BJ (cell line): Measurements from ENCODE around the gene FN1. TPM values are rescaled to one million over a fixed set of nuclear protein-coding genes. Genes with fewer than 3 reads are reported as not detected.

ENCODE experiments used
- CTCF ChIA-PET: fragments of 350-600 bp; formaldehyde crosslinking; extraction: SDS; loops from one replicate; lab custom pipeline; 2021; ENCODE audit warnings: antibody characterized with exemption, inconsistent platforms; lab: Yijun Ruan, JAX
- POLR2A ChIA-PET: fragments of 300-600 bp; sonication (Branson Sonifier 250); formaldehyde crosslinking; extraction: SDS; loops from one replicate; lab custom pipeline; 2021; ENCODE audit warnings: antibody characterized with exemption; lab: Charles Lee
- DNase-seq: peaks from one replicate; pipeline ENCODE4 v3.0.0-alpha.2; 2011; ENCODE audit warnings: low read depth
- H3K27me3 ChIP-seq: 2 replicates; pipeline ENCODE4 v1.6.0; 2011; ENCODE audit warnings: low read length; ENCODE audit not compliant: control insufficient read depth, insufficient read depth
- H3K36me3 ChIP-seq: 2 replicates; pipeline ENCODE4 v1.5.1; 2011; ENCODE audit warnings: low read length; ENCODE audit not compliant: control insufficient read depth, insufficient read depth
- H3K4me3 ChIP-seq: 2 replicates; pipeline ENCODE4 v1.5.1; 2011; ENCODE audit warnings: low read depth, mild to moderate bottlenecking, control low read depth, low read length
- CTCF ChIP-seq: IDR thresholded peaks from 2 replicates; pipeline ENCODE4 v1.5.1; 2011; ENCODE audit warnings: low read depth, mild to moderate bottlenecking, control low read depth, inconsistent platforms, low read length, moderate library complexity; ENCODE audit not compliant: insufficient read depth
- polyA plus RNA-seq: library from polyadenylated mRNA; depleted of rRNA; stranded (reverse); fragments of >200 nt; gene quantifications from 2 replicates; pipeline ENCODE4 v1.2.3, GENCODE V29; 2011

The FN1 gene
- polyA plus RNA-seq, 1 experiment, result 5,814 TPM

GRCh38 chr2:215422676-215423075, 13.2 kb downstream of the FN1 start:
- TF ChIP-seq CTCF, result no peak
- Histone ChIP-seq H3K27me3 (no peaks in the 10 kb centered on the region), H3K36me3 (peaks cover 35% of the 10 kb centered on the region), H3K4me3 (no peak overlapping the region)
- ChIA-PET POLR2A (no interaction called here), CTCF (no interaction called here)
- no peak for DNase-seq

GRCh38 chr2:215421859-215422461, 13.9 kb downstream of the FN1 start:
- TF ChIP-seq CTCF, result no peak
- Histone ChIP-seq H3K36me3 (peaks cover 36% of the 10 kb centered on the region), H3K4me3 (no peak overlapping the region), H3K27me3 (no peaks in the 10 kb centered on the region)
- ChIA-PET POLR2A (no interaction called here), CTCF (no interaction called here)
- no peak for DNase-seq

GRCh38 chr2:215420471-215420935, 15.4 kb downstream of the FN1 start:
- TF ChIP-seq CTCF, result no peak
- POLR2A ChIA-PET, result no interaction called here
- Histone ChIP-seq H3K4me3 (no peak overlapping the region), H3K36me3 (peaks cover 33% of the 10 kb centered on the region), H3K27me3 (no peaks in the 10 kb centered on the region)
- DNase-seq, result no peak
- CTCF ChIA-PET, result no interaction called here

- no peaks in the 10 kb centered on the region for H3K27me3 ChIP-seq
- H3K36me3 ChIP-seq, result peaks cover 32% of the 10 kb centered on the region
- ChIA-PET CTCF (interaction anchor here (1.7 kb wide), 1 partner anchor 8 kb away, joined by 6 read pairs; no protein-coding TSS in a partner anchor), POLR2A (no interaction called here)
- TF ChIP-seq CTCF, result no peak
- no peak overlapping the region for H3K4me3 ChIP-seq
- no peak for DNase-seq
Observed at GRCh38 chr2:215419769-215420470, 15.9 kb downstream of the FN1 start.

GRCh38 chr2:215419113-215419512, 16.8 kb downstream of the FN1 start:
- no peak for DNase-seq
- no peak overlapping the region for H3K4me3 ChIP-seq
- TF ChIP-seq CTCF, result no peak
- H3K27me3 ChIP-seq, result no peaks in the 10 kb centered on the region
- POLR2A ChIA-PET, result no interaction called here
- CTCF ChIA-PET, result interaction anchor here (1.7 kb wide), 1 partner anchor 9 kb away, joined by 6 read pairs; no protein-coding TSS in a partner anchor
- H3K36me3 ChIP-seq, result peaks cover 29% of the 10 kb centered on the region
